ENCODE results near the gene CCDC57. TPM values are rescaled to one million over a fixed set of nuclear protein-coding genes. Genes with fewer than 3 reads are reported as not detected.

CCDC57 gene
- total and polyA plus RNA-seq, 2 experiments from 2014 or later = 15.7 to 29.8 TPM

GRCh38 chr17:82105417-82105881, 107.2 kb downstream of the CCDC57 start:
- no peak overlapping the region for H3K4me3 ChIP-seq
- no peak overlapping the region for H2AFZ ChIP-seq
- H3K9me3 ChIP-seq (ENCODE audit: low read depth) = no peaks in the 10 kb centered on the region
- peak overlapping the region; percentile 50 for H3K4me2 ChIP-seq
- H3K27me3 ChIP-seq = no peaks in the 10 kb centered on the region
- TF ChIP-seq CTCF (IDR thresholded peaks at IDR 0.05; ENCODE audit: poor library complexity) (no peak), EZH2 (IDR thresholded peaks at IDR 0.05; ENCODE audit: borderline replicate concordance) (no peak), EZH2phosphoT487 (IDR thresholded peaks at IDR 0.05; ENCODE audit: low read depth, severe bottlenecking, unreplicated experiment) (no peak)
- 92% methylated on average over 13 of the region's 13 CpGs for WGBS (ENCODE audit: low lambda C conversion rate, missing lambda C conversion rate)
- no peaks in the 10 kb centered on the region for H3K36me3 ChIP-seq (replicated peaks; ENCODE audit: insufficient read depth, low read depth)
- no peaks in the 10 kb centered on the region for H3K9me2 ChIP-seq (replicated peaks; ENCODE audit: insufficient read depth)
- no peaks in the 10 kb centered on the region for H3K79me2 ChIP-seq
- no peaks in the 10 kb centered on the region for H4K20me1 ChIP-seq (ENCODE audit: insufficient read depth, poor library complexity, severe bottlenecking)
- H3K27ac ChIP-seq = peak overlapping the region; percentile 90
- no peak for DNase-seq (ENCODE audit: low spot score)
- peaks cover 61% of the 10 kb centered on the region for H3K4me1 ChIP-seq (ENCODE audit: insufficient read depth)

GRCh38 chr17:82104797-82105416, 107.7 kb downstream of the CCDC57 start:
- no peaks in the 10 kb centered on the region for H3K9me3 ChIP-seq (ENCODE audit: low read depth)
- H3K4me3 ChIP-seq = no peak overlapping the region
- H3K36me3 ChIP-seq (replicated peaks; ENCODE audit: insufficient read depth, low read depth) = no peaks in the 10 kb centered on the region
- H4K20me1 ChIP-seq (ENCODE audit: insufficient read depth, poor library complexity, severe bottlenecking) = no peaks in the 10 kb centered on the region
- TF ChIP-seq EZH2 (IDR thresholded peaks at IDR 0.05; ENCODE audit: borderline replicate concordance) (no peak), CTCF (IDR thresholded peaks at IDR 0.05; ENCODE audit: poor library complexity) (no peak), EZH2phosphoT487 (IDR thresholded peaks at IDR 0.05; ENCODE audit: low read depth, severe bottlenecking, unreplicated experiment) (no peak)
- no peak for DNase-seq (ENCODE audit: low spot score)
- no peaks in the 10 kb centered on the region for H3K9me2 ChIP-seq (replicated peaks; ENCODE audit: insufficient read depth)
- H3K79me2 ChIP-seq = peaks cover 3% of the 10 kb centered on the region
- peak overlapping the region; percentile 90 for H3K27ac ChIP-seq
- no peak overlapping the region for H2AFZ ChIP-seq
- no peaks in the 10 kb centered on the region for H3K27me3 ChIP-seq
- 95% methylated on average over 11 of the region's 11 CpGs for WGBS (ENCODE audit: low lambda C conversion rate, missing lambda C conversion rate)
- peaks cover 64% of the 10 kb centered on the region for H3K4me1 ChIP-seq (ENCODE audit: insufficient read depth)
- no peak overlapping the region for H3K4me2 ChIP-seq

- H3K9me2 ChIP-seq (replicated peaks; ENCODE audit: insufficient read depth) = no peaks in the 10 kb centered on the region
- 14% methylated on average over 20 of the region's 24 CpGs for WGBS (ENCODE audit: low lambda C conversion rate, missing lambda C conversion rate)
- no peaks in the 10 kb centered on the region for H3K27me3 ChIP-seq
- H4K20me1 ChIP-seq (ENCODE audit: insufficient read depth, poor library complexity, severe bottlenecking) = no peaks in the 10 kb centered on the region
- DNase-seq (ENCODE audit: low spot score) = peak; percentile 90
- H3K4me3 ChIP-seq = no peak overlapping the region
- peak overlapping the region; percentile 40 for H3K4me2 ChIP-seq
- H3K36me3 ChIP-seq (replicated peaks; ENCODE audit: insufficient read depth, low read depth) = no peaks in the 10 kb centered on the region
- peaks cover 73% of the 10 kb centered on the region for H3K4me1 ChIP-seq (ENCODE audit: insufficient read depth)
- H2AFZ ChIP-seq = no peak overlapping the region
- TF ChIP-seq EZH2phosphoT487 (IDR thresholded peaks at IDR 0.05; ENCODE audit: low read depth, severe bottlenecking, unreplicated experiment) = no peak
- no peak for TF ChIP-seq EZH2 (IDR thresholded peaks at IDR 0.05; ENCODE audit: borderline replicate concordance)
- no peak for TF ChIP-seq CTCF (IDR thresholded peaks at IDR 0.05; ENCODE audit: poor library complexity)
- peaks cover 12% of the 10 kb centered on the region for H3K79me2 ChIP-seq
- no peaks in the 10 kb centered on the region for H3K9me3 ChIP-seq (ENCODE audit: low read depth)
- H3K27ac ChIP-seq = peak overlapping the region; percentile 90
These were observed 108.8 kb downstream of the CCDC57 start for GRCh38 chr17:82103553-82104451.

Measured in hepatocyte (in vitro differentiated cells).